Epithelial cell of proximal tubule (primary cell): ENCODE data around the gene SLC17A7. TPM values are rescaled to one million over a fixed set of nuclear protein-coding genes. Genes with fewer than 3 reads are reported as not detected.

Source experiments
- DNase-seq: peaks from one replicate; pipeline ENCODE4 v3.0.0-alpha.2; 2011; ENCODE audit warnings: low read depth
- H3K4me3 ChIP-seq: 2 replicates; pipeline ENCODE4 v1.5.1; 2011; ENCODE audit warnings: low read depth, mild to moderate bottlenecking, low read length
- CTCF ChIP-seq: conservative IDR thresholded peaks from 2 replicates; pipeline ENCODE4 v1.5.1; 2012; ENCODE audit warnings: low read depth, mild to moderate bottlenecking, low read length
- total RNA-seq: library from RNA; depleted of rRNA; stranded (reverse); fragments of >200 nt; gene quantifications from 2 replicates; pipeline ENCODE4 v1.2.3, GENCODE V29; 2015

The SLC17A7 gene
- total RNA-seq, 1 donor from 2014 or later, result not detected

- H3K4me3 ChIP-seq, result no peak overlapping the region
- TF ChIP-seq CTCF, result no peak
- no peak for DNase-seq
Measured at GRCh38 chr19:49459388-49459787, 18.1 kb upstream of the SLC17A7 start.

GRCh38 chr19:49458567-49458903 lies 17.2 kb upstream of the SLC17A7 start:
- TF ChIP-seq CTCF, result no peak
- no peak overlapping the region for H3K4me3 ChIP-seq
- DNase-seq, result no peak

- no peak for DNase-seq
- TF ChIP-seq CTCF, result no peak
- no peak overlapping the region for H3K4me3 ChIP-seq
Measured at GRCh38 chr19:49456326-49456725, 15.0 kb upstream of the SLC17A7 start.

- no peak for TF ChIP-seq CTCF
- H3K4me3 ChIP-seq, result no peak overlapping the region
- no peak for DNase-seq
Measured at GRCh38 chr19:49455773-49456172, 14.4 kb upstream of the SLC17A7 start.

- no peak for TF ChIP-seq CTCF
- DNase-seq, result no peak
- H3K4me3 ChIP-seq, result peak overlapping the region; percentile 98
Measured at GRCh38 chr19:49453757-49454240, 12.5 kb upstream of the SLC17A7 start.

GRCh38 chr19:49453013-49453756 lies 11.9 kb upstream of the SLC17A7 start, which contains the start of gene ALDH16A1:
Gene ALDH16A1, plus strand, starts transcription at chr19:49453225. Its CDS starts 107 bp downstream, at chr19:49453332.
- peak; percentile 62 for DNase-seq
- no peak for TF ChIP-seq CTCF
- peak within 1 kb of the TSS; percentile 98 for H3K4me3 ChIP-seq
